Activated T-cell treated with anti-CD3 and anti-CD28 coated beads, Interleukin-2, amount 50 U/mL, for 4 hours (primary cell): ENCODE data around the gene MRPS25. TPM values are rescaled to one million over a fixed set of nuclear protein-coding genes. Genes with fewer than 3 reads are reported as not detected.

ENCODE experiments used
- ATAC-seq, 2 donors: fragments of 200-7000 bp; cut with Tn5 transposase; one replicate each; pipeline ENCODE4 v1.10.0; 2021
- DNase-seq: peaks from one replicate; pipeline ENCODE4 v3.0.0-alpha.2; 2020
- H3K27me3 Mint-ChIP-seq: one replicate; pipeline ENCODE4 v1.8.0; 2021; ENCODE audit warnings: low read depth, mixed read lengths
- H3K36me3 Mint-ChIP-seq: one replicate; pipeline ENCODE4 v1.8.0; 2022; ENCODE audit warnings: mixed read lengths; ENCODE audit not compliant: insufficient read depth
- H3K4me1 Mint-ChIP-seq: one replicate; pipeline ENCODE4 v1.8.0; 2021; ENCODE audit warnings: low read depth, mixed read lengths
- H3K4me3 Mint-ChIP-seq: one replicate; pipeline ENCODE4 v1.8.0; 2021; ENCODE audit warnings: mild to moderate bottlenecking, moderate library complexity, mixed read lengths
- H3K9me3 Mint-ChIP-seq: one replicate; pipeline ENCODE4 v1.8.0; 2021; ENCODE audit warnings: mixed read lengths
- total RNA-seq, 3 donors: library from RNA; stranded (reverse); gene quantifications; one replicate each; pipeline ENCODE4 v1.2.1, GENCODE V29; 2021

The MRPS25 gene
- total RNA-seq, 3 donors from 2014 or later: 76.2 to 87.3 (median 81.1) TPM

DNA sequence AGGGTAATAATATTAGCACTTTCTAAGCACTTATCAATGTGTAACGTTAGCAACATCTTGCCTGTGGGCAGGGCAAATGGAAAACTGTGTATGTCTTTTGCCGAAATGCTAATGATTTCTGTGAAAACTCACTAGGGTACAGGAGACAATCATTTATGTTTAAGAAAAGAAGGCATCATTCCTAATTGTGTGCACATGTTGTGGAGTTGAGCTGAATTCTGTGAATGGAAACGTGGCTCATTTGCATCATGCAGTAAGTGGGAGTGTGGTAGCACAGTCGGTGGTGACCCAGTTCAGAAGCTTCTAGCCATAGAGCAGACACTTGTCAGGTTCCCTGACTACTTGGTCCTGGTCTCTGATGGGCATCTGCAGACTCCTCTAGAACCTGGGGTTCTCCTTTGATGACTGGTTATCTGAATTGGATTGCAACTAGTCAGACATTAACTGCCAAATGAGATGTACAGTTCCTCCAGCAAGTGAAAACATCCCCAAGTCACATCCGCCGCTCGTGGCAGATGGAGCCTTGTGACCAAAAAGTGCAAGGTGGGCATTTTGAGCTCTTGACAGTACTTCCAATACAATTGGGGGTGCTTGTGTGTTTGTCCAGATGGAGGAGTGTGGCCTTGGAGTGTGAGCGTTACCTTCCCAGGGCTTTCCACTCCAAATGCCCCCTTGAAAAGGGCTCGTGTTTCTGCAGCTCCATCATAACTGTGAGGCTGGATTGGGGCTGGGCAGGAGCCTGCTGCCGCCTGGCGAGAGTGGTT lies 21.5 kb downstream of the MRPS25 start:
- no peaks in the 10 kb centered on the region for H3K27me3 Mint-ChIP-seq
- DNase-seq: no peak
- H3K4me1 Mint-ChIP-seq: peaks cover 20% of the 10 kb centered on the region
- ATAC-seq: no peak
- peaks cover 43% of the 10 kb centered on the region for H3K36me3 Mint-ChIP-seq
- H3K9me3 Mint-ChIP-seq: no peaks in the 10 kb centered on the region
- H3K4me3 Mint-ChIP-seq: no peak overlapping the region

GRCh38 chr3:15042936-15043335 lies 22.2 kb downstream of the MRPS25 start:
- Mint-ChIP-seq H3K4me3 (no peak overlapping the region), H3K36me3 (peaks cover 46% of the 10 kb centered on the region), H3K9me3 (no peaks in the 10 kb centered on the region), H3K27me3 (no peaks in the 10 kb centered on the region), H3K4me1 (peaks cover 20% of the 10 kb centered on the region)
- ATAC-seq (no peak), DNase-seq (no peak)

DNA sequence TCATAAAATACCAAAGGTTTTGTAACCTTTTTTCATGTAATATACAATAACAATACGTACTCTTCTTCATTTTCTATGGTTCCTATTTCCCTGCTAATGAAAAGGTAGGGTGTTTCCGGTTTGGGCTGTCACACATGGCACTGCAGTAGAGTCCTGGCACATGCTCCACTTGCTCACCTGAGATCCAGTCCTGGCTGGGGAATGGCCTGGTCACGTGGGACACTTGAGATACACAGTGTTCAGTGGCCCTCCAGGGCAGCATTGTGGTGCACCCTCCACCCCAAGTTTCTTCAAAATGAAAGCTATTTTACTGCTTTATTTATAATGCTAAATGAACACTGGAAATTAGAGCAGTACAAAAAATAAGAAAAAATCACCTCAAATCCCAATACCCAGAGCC lies 23.2 kb downstream of the MRPS25 start:
- Mint-ChIP-seq H3K4me1 (peaks cover 20% of the 10 kb centered on the region), H3K36me3 (peaks cover 46% of the 10 kb centered on the region), H3K9me3 (no peaks in the 10 kb centered on the region), H3K4me3 (no peak overlapping the region), H3K27me3 (no peaks in the 10 kb centered on the region)
- DNase-seq (no peak), ATAC-seq (no peak)

- peaks cover 20% of the 10 kb centered on the region for H3K4me1 Mint-ChIP-seq
- no peaks in the 10 kb centered on the region for H3K27me3 Mint-ChIP-seq
- peaks cover 38% of the 10 kb centered on the region for H3K36me3 Mint-ChIP-seq
- no peak for DNase-seq
- no peaks in the 10 kb centered on the region for H3K9me3 Mint-ChIP-seq
- no peak overlapping the region for H3K4me3 Mint-ChIP-seq
- ATAC-seq: no peak
These were observed 24.3 kb downstream of the MRPS25 start for GRCh38 chr3:15040844-15041243.

DNA sequence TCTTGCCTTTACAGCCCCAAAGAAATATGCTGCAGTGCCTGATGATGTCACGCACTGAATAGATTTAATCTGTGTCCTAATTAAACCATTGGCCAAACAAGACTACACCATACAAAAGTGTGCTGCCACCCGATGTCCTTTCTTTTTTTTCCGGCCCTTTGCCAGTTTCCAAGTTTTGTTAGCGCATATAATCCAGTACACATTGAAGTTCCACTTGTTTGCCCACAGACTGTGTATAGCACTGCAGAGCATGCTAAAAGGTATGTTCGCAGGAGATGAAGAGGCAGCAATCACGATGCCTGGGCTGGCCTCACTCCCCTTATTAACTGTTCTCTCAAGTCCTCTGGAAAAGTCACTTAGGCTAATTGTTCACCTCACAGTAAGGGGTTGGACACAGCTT lies 26.8 kb downstream of the MRPS25 start:
- Mint-ChIP-seq H3K36me3 (peaks cover 30% of the 10 kb centered on the region), H3K27me3 (no peaks in the 10 kb centered on the region), H3K9me3 (no peaks in the 10 kb centered on the region)

DNA sequence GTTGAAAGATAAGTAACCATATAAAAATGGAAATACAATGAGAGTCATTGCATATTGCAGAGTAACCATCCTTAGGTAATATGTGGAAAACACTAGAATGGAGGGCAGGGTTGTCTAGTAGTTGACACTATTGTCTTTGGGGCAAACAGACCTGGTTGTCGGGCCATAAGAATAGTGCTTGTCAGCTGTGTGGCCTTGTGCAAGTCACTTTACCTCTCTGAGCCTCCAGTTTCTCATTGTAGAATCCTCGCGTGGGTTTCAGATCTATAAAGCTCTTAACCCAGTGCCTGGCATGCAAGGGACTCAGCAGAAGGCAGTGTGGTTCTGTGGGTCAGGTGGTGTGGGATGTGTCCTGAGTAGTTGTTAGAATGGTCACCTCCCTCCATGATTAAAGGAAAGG lies 32.0 kb downstream of the MRPS25 start:
- Mint-ChIP-seq H3K4me1 (no peaks in the 10 kb centered on the region), H3K9me3 (no peaks in the 10 kb centered on the region), H3K36me3 (peaks cover 31% of the 10 kb centered on the region), H3K4me3 (no peak overlapping the region), H3K27me3 (no peaks in the 10 kb centered on the region)
- DNase-seq: no peak
- ATAC-seq: no peak

More for the DNA sequence above, 26.8 kb downstream of the MRPS25 start:
- Mint-ChIP-seq H3K4me3 (no peak overlapping the region), H3K4me1 (peaks cover 4% of the 10 kb centered on the region)
- ATAC-seq: no peak
- DNase-seq: no peak

DNA sequence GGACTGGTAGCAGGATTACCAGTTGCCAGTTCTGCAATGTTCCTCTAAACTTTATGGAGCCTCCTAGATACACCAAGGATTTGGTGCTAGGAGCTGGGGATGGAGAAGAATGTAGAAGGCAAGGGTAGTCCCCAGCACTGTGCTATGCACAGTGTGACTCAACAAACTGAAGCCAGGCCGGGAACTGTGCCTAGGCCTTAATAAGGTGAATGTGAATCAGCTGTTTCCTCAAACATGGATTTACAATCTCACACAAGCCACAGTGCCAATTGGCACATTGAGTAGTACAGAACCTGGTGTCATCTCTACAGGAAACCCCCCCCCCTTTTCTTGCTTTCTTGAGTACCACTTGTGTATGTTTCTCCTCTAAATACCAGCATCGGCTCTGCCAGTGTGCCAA lies 32.5 kb downstream of the MRPS25 start:
- no peak for ATAC-seq
- Mint-ChIP-seq H3K9me3 (no peaks in the 10 kb centered on the region), H3K4me1 (no peaks in the 10 kb centered on the region), H3K27me3 (no peaks in the 10 kb centered on the region), H3K4me3 (no peak overlapping the region), H3K36me3 (peaks cover 30% of the 10 kb centered on the region)
- DNase-seq: no peak

DNA sequence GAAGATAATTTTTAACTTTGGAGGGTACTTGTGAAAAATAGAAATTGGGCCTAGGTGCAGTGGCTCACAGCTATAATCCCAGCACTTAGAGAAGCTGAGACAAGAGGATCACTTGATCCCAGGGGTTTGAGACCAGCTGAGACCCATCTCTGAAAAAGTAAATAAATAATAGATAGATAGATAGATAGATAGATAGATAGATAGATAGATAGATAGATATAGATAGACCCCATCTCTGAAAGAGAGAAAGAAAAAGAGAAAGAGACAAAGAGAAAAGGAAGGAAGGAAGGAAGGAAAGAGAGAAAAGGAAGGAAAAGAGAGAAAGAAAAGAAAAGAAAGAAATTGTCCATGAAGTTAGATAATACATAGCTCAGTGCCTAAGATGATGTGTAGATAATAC lies 35.5 kb downstream of the MRPS25 start:
- DNase-seq (no peak), ATAC-seq (no peak)
- H3K36me3 Mint-ChIP-seq: peaks cover 40% of the 10 kb centered on the region
- no peaks in the 10 kb centered on the region for H3K4me1 Mint-ChIP-seq
- H3K4me3 Mint-ChIP-seq: no peak overlapping the region
- no peaks in the 10 kb centered on the region for H3K27me3 Mint-ChIP-seq
- no peaks in the 10 kb centered on the region for H3K9me3 Mint-ChIP-seq

- H3K4me3 Mint-ChIP-seq: no peak overlapping the region
- H3K9me3 Mint-ChIP-seq: no peaks in the 10 kb centered on the region
- H3K36me3 Mint-ChIP-seq: peaks cover 45% of the 10 kb centered on the region
- no peak for ATAC-seq
- no peaks in the 10 kb centered on the region for H3K27me3 Mint-ChIP-seq
- DNase-seq: no peak
- H3K4me1 Mint-ChIP-seq: no peaks in the 10 kb centered on the region
These were observed 41.4 kb downstream of the MRPS25 start for GRCh38 chr3:15023719-15024118.

- H3K36me3 Mint-ChIP-seq: peaks cover 42% of the 10 kb centered on the region
- no peaks in the 10 kb centered on the region for H3K4me1 Mint-ChIP-seq
- no peak for ATAC-seq
- H3K4me3 Mint-ChIP-seq: no peak overlapping the region
- no peak for DNase-seq
- no peaks in the 10 kb centered on the region for H3K9me3 Mint-ChIP-seq
- no peaks in the 10 kb centered on the region for H3K27me3 Mint-ChIP-seq
These were observed 41.9 kb downstream of the MRPS25 start for GRCh38 chr3:15023249-15023648.

- Mint-ChIP-seq H3K9me3 (no peaks in the 10 kb centered on the region), H3K4me1 (no peaks in the 10 kb centered on the region), H3K27me3 (no peaks in the 10 kb centered on the region), H3K36me3 (peaks cover 49% of the 10 kb centered on the region), H3K4me3 (no peak overlapping the region)
- ATAC-seq: no peak
- no peak for DNase-seq
These were observed 47.9 kb downstream of the MRPS25 start for GRCh38 chr3:15017191-15017590.

DNA sequence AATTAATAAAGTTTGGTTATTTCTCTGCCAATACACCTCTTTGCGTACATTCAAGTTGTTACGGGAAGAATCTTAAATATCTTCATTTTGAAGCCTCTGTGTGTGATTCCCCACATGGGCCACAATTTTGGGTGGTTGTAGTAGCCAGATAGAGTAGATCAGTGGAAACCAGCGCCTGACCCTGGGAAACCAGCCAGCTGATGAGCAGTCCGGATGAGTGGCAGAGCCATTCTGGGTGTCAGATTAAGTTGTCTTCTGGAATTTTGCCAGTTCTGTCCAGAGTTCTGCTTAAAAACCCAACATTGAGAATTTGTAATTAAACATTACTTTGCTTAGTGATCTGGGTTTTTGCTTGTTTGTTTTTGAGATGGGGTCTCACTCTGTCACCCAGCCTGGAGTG lies 49.7 kb downstream of the MRPS25 start:
- H3K36me3 Mint-ChIP-seq: peaks cover 52% of the 10 kb centered on the region
- no peaks in the 10 kb centered on the region for H3K4me1 Mint-ChIP-seq
- H3K4me3 Mint-ChIP-seq: no peak overlapping the region
- no peaks in the 10 kb centered on the region for H3K27me3 Mint-ChIP-seq
- ATAC-seq: no peak
- no peak for DNase-seq
- H3K9me3 Mint-ChIP-seq: no peaks in the 10 kb centered on the region

DNA sequence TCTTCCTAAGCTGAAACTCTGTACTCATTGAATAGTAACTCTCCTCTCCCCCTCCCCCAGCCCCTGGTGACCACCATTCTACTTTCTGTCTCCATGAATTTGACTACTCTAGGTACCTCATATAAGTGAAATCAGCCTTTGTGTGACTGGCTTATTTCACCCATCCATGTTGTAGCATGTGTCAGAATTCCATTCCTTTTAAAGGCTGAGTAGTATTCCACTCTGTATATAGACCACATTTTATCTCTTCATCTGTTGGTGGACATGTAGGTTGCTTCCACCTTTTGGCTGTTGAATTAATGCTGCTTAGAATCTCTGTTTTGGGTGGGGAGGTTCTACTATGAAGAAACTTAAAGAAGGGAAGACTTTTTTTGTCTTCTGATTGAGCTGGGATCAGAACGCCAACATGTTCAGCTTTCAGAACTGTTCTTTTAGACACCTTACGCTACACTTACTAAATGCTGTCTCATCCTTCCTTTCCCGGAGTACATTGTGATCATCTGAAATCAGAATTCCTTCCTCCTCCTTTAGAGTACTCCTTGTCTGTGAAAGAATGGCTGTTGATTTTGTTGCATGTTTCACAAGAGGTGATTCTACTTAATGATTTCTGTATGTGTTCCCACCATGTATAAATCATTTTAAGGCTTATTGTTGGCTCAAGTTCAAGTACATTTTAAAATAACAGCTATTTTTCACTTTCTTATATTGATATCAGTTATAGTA lies 50.3 kb downstream of the MRPS25 start:
- Mint-ChIP-seq H3K36me3 (peaks cover 56% of the 10 kb centered on the region), H3K4me3 (no peak overlapping the region), H3K9me3 (no peaks in the 10 kb centered on the region), H3K27me3 (no peaks in the 10 kb centered on the region), H3K4me1 (no peaks in the 10 kb centered on the region)
- ATAC-seq: no peak
- DNase-seq: no peak

DNA sequence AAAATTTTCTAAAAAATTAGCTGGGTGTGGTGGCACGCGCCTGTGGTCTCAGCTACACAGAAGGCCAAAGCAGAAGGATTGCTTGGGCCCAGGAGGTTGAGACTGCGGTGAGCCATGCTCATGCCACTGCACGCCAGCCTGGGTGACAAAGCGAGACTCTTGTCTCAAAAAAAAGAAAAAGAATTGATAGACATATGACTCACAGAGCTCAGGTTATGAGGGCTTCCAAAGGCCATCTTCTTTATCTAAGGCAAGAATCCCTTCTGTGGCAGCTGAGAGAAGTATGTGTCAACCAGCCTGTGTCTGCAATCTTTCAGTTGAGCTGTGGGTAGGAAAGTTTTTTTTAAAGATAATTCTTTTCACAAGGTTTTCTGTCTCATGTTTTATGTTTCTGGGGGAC lies 53.9 kb downstream of the MRPS25 start:
- Mint-ChIP-seq H3K36me3 (peaks cover 45% of the 10 kb centered on the region), H3K27me3 (no peaks in the 10 kb centered on the region), H3K4me1 (no peaks in the 10 kb centered on the region), H3K4me3 (no peak overlapping the region), H3K9me3 (no peaks in the 10 kb centered on the region)
- ATAC-seq: peak; percentile 46 to 48
- DNase-seq: no peak

DNA sequence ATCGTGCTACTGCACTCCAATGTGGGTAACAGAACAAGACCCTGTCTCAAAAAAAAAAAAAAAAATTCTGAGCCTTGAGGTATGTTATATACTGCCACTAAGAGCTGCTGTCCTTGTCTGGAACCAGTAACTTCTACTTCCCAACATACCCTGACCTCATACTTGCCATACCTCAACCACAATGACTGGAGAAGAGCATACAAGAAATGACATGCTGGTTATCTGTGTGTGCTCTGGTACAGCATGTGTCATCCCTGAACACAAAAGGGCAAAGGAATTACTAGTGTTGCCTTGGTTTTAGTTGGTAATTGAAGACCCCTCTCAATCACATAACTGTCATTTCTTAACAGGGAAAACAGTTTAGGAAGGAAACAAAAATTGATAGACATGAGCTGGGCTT lies 54.5 kb downstream of the MRPS25 start:
- H3K36me3 Mint-ChIP-seq: peaks cover 42% of the 10 kb centered on the region
- no peak overlapping the region for H3K4me3 Mint-ChIP-seq

More for the DNA sequence above, 54.5 kb downstream of the MRPS25 start:
- Mint-ChIP-seq H3K4me1 (no peaks in the 10 kb centered on the region), H3K27me3 (no peaks in the 10 kb centered on the region), H3K9me3 (no peaks in the 10 kb centered on the region)
- peak in 1 of 2 donors; percentile 41 for ATAC-seq
- DNase-seq: no peak
